ENCODE results near the gene EAF2.

The EAF2 gene

GRCh38 chr3:121894301-121894990 lies 59.4 kb downstream of the EAF2 start, which contains the start of gene SLC15A2:
TSS of gene SLC15A2 (plus strand) at chr3:121894401. CDS start at chr3:121894477, 76 bp downstream.
- H3K4me1 ChIP-seq (ENCODE audit: control insufficient read depth in 2 of 2, insufficient read depth in 2 of 2, low read length in 2 of 2) = peaks cover 0 to 3% of the 10 kb centered on the region in 2 donors
- H3K27ac ChIP-seq (ENCODE audit: low read depth in 2 of 2, low read length in 2 of 2) = no peak within 1 kb of the TSS
- H3K9ac ChIP-seq (ENCODE audit: low read depth in 1 of 2, low read length in 2 of 2) = no peak within 1 kb of the TSS
- H3K4me3 ChIP-seq (ENCODE audit: low read length in 2 of 2) = no peak within 1 kb of the TSS
- no peaks in the 10 kb centered on the region for H3K9me3 ChIP-seq (ENCODE audit: control insufficient read depth in 2 of 2, low read length in 2 of 2)
- no peaks in the 10 kb centered on the region for H3K36me3 ChIP-seq (ENCODE audit: control insufficient read depth in 2 of 2, insufficient read depth in 2 of 2, low read length in 2 of 2)
- H3K27me3 ChIP-seq (ENCODE audit: control insufficient read depth in 2 of 2, insufficient read depth in 2 of 2, low read length in 2 of 2) = no peaks in the 10 kb centered on the region

- no peaks in the 10 kb centered on the region for H3K9me3 ChIP-seq (ENCODE audit: control insufficient read depth in 2 of 2, low read length in 2 of 2)
- no peaks in the 10 kb centered on the region for H3K36me3 ChIP-seq (ENCODE audit: control insufficient read depth in 2 of 2, insufficient read depth in 2 of 2, low read length in 2 of 2)
- H3K4me1 ChIP-seq (ENCODE audit: control insufficient read depth in 2 of 2, insufficient read depth in 2 of 2, low read length in 2 of 2) = peaks cover 0 to 3% of the 10 kb centered on the region in 2 donors
- no peak overlapping the region for H3K9ac ChIP-seq (ENCODE audit: low read depth in 1 of 2, low read length in 2 of 2)
- H3K27me3 ChIP-seq (ENCODE audit: control insufficient read depth in 2 of 2, insufficient read depth in 2 of 2, low read length in 2 of 2) = no peaks in the 10 kb centered on the region
- no peak overlapping the region for H3K4me3 ChIP-seq (ENCODE audit: low read length in 2 of 2)
- H3K27ac ChIP-seq (ENCODE audit: low read depth in 2 of 2, low read length in 2 of 2) = no peak overlapping the region
These were observed 60.1 kb downstream of the EAF2 start for GRCh38 chr3:121895121-121895520.

- Histone ChIP-seq H3K36me3 (ENCODE audit: control insufficient read depth in 2 of 2, insufficient read depth in 2 of 2, low read length in 2 of 2) (no peaks in the 10 kb centered on the region), H3K27ac (ENCODE audit: low read depth in 2 of 2, low read length in 2 of 2) (no peak overlapping the region), H3K4me3 (ENCODE audit: low read length in 2 of 2) (no peak overlapping the region), H3K4me1 (ENCODE audit: control insufficient read depth in 2 of 2, insufficient read depth in 2 of 2, low read length in 2 of 2) (peaks cover 0 to 3% of the 10 kb centered on the region in 2 donors), H3K27me3 (ENCODE audit: control insufficient read depth in 2 of 2, insufficient read depth in 2 of 2, low read length in 2 of 2) (no peaks in the 10 kb centered on the region), H3K9ac (ENCODE audit: low read depth in 1 of 2, low read length in 2 of 2) (no peak overlapping the region), H3K9me3 (ENCODE audit: control insufficient read depth in 2 of 2, low read length in 2 of 2) (no peaks in the 10 kb centered on the region)
These were observed 60.7 kb downstream of the EAF2 start for GRCh38 chr3:121895736-121896135.

- no peak overlapping the region for H3K4me3 ChIP-seq (ENCODE audit: low read length in 2 of 2)
- no peaks in the 10 kb centered on the region for H3K9me3 ChIP-seq (ENCODE audit: control insufficient read depth in 2 of 2, low read length in 2 of 2)
- peaks cover 0 to 3% of the 10 kb centered on the region in 2 donors for H3K4me1 ChIP-seq (ENCODE audit: control insufficient read depth in 2 of 2, insufficient read depth in 2 of 2, low read length in 2 of 2)
- H3K27ac ChIP-seq (ENCODE audit: low read depth in 2 of 2, low read length in 2 of 2) = no peak overlapping the region
- H3K9ac ChIP-seq (ENCODE audit: low read depth in 1 of 2, low read length in 2 of 2) = no peak overlapping the region
- no peaks in the 10 kb centered on the region for H3K27me3 ChIP-seq (ENCODE audit: control insufficient read depth in 2 of 2, insufficient read depth in 2 of 2, low read length in 2 of 2)
- no peaks in the 10 kb centered on the region for H3K36me3 ChIP-seq (ENCODE audit: control insufficient read depth in 2 of 2, insufficient read depth in 2 of 2, low read length in 2 of 2)
These were observed 61.8 kb downstream of the EAF2 start for GRCh38 chr3:121896823-121897222.

- no peaks in the 10 kb centered on the region for H3K27me3 ChIP-seq (ENCODE audit: control insufficient read depth in 2 of 2, insufficient read depth in 2 of 2, low read length in 2 of 2)
- H3K4me3 ChIP-seq (ENCODE audit: low read length in 2 of 2) = no peak overlapping the region
- no peak overlapping the region for H3K9ac ChIP-seq (ENCODE audit: low read depth in 1 of 2, low read length in 2 of 2)
- H3K4me1 ChIP-seq (ENCODE audit: control insufficient read depth in 2 of 2, insufficient read depth in 2 of 2, low read length in 2 of 2) = peaks cover 0 to 3% of the 10 kb centered on the region in 2 donors
- no peak overlapping the region for H3K27ac ChIP-seq (ENCODE audit: low read depth in 2 of 2, low read length in 2 of 2)
- H3K9me3 ChIP-seq (ENCODE audit: control insufficient read depth in 2 of 2, low read length in 2 of 2) = no peaks in the 10 kb centered on the region
- no peaks in the 10 kb centered on the region for H3K36me3 ChIP-seq (ENCODE audit: control insufficient read depth in 2 of 2, insufficient read depth in 2 of 2, low read length in 2 of 2)
These were observed 62.3 kb downstream of the EAF2 start for GRCh38 chr3:121897296-121897695.

- peak overlapping the region in 1 of 2 donors; percentile 29 for H3K27ac ChIP-seq (ENCODE audit: low read depth in 2 of 2, low read length in 2 of 2)
- no peak overlapping the region for H3K9ac ChIP-seq (ENCODE audit: low read depth in 1 of 2, low read length in 2 of 2)
- H3K27me3 ChIP-seq (ENCODE audit: control insufficient read depth in 2 of 2, insufficient read depth in 2 of 2, low read length in 2 of 2) = no peaks in the 10 kb centered on the region
- peaks cover 0 to 2% of the 10 kb centered on the region in 2 donors for H3K4me1 ChIP-seq (ENCODE audit: control insufficient read depth in 2 of 2, insufficient read depth in 2 of 2, low read length in 2 of 2)
- H3K36me3 ChIP-seq (ENCODE audit: control insufficient read depth in 2 of 2, insufficient read depth in 2 of 2, low read length in 2 of 2) = no peaks in the 10 kb centered on the region
- no peak overlapping the region for H3K4me3 ChIP-seq (ENCODE audit: low read length in 2 of 2)
- H3K9me3 ChIP-seq (ENCODE audit: control insufficient read depth in 2 of 2, low read length in 2 of 2) = no peaks in the 10 kb centered on the region
These were observed 78.4 kb downstream of the EAF2 start for GRCh38 chr3:121913305-121913990.

GRCh38 chr3:121914081-121914998 lies 79.3 kb downstream of the EAF2 start:
- peaks cover 0 to 2% of the 10 kb centered on the region in 2 donors for H3K4me1 ChIP-seq (ENCODE audit: control insufficient read depth in 2 of 2, insufficient read depth in 2 of 2, low read length in 2 of 2)
- H3K27me3 ChIP-seq (ENCODE audit: control insufficient read depth in 2 of 2, insufficient read depth in 2 of 2, low read length in 2 of 2) = no peaks in the 10 kb centered on the region
- H3K9me3 ChIP-seq (ENCODE audit: control insufficient read depth in 2 of 2, low read length in 2 of 2) = no peaks in the 10 kb centered on the region
- H3K4me3 ChIP-seq (ENCODE audit: low read length in 2 of 2) = no peak overlapping the region
- H3K36me3 ChIP-seq (ENCODE audit: control insufficient read depth in 2 of 2, insufficient read depth in 2 of 2, low read length in 2 of 2) = no peaks in the 10 kb centered on the region
- H3K27ac ChIP-seq (ENCODE audit: low read depth in 2 of 2, low read length in 2 of 2) = peak overlapping the region in 1 of 2 donors; percentile 29
- H3K9ac ChIP-seq (ENCODE audit: low read depth in 1 of 2, low read length in 2 of 2) = no peak overlapping the region

- Histone ChIP-seq H3K9me3 (ENCODE audit: control insufficient read depth in 2 of 2, low read length in 2 of 2) (no peaks in the 10 kb centered on the region), H3K9ac (ENCODE audit: low read depth in 1 of 2, low read length in 2 of 2) (no peak overlapping the region), H3K4me1 (ENCODE audit: control insufficient read depth in 2 of 2, insufficient read depth in 2 of 2, low read length in 2 of 2) (peaks cover 0 to 2% of the 10 kb centered on the region in 2 donors), H3K27ac (ENCODE audit: low read depth in 2 of 2, low read length in 2 of 2) (no peak overlapping the region), H3K36me3 (ENCODE audit: control insufficient read depth in 2 of 2, insufficient read depth in 2 of 2, low read length in 2 of 2) (no peaks in the 10 kb centered on the region), H3K4me3 (ENCODE audit: low read length in 2 of 2) (no peak overlapping the region), H3K27me3 (ENCODE audit: control insufficient read depth in 2 of 2, insufficient read depth in 2 of 2, low read length in 2 of 2) (no peaks in the 10 kb centered on the region)
These were observed 81.2 kb downstream of the EAF2 start for GRCh38 chr3:121916189-121916588.

GRCh38 chr3:121918779-121919483 lies 83.9 kb downstream of the EAF2 start:
- peaks cover 0 to 2% of the 10 kb centered on the region in 2 donors for H3K4me1 ChIP-seq (ENCODE audit: control insufficient read depth in 2 of 2, insufficient read depth in 2 of 2, low read length in 2 of 2)
- H3K36me3 ChIP-seq (ENCODE audit: control insufficient read depth in 2 of 2, insufficient read depth in 2 of 2, low read length in 2 of 2) = no peaks in the 10 kb centered on the region
- H3K9ac ChIP-seq (ENCODE audit: low read depth in 1 of 2, low read length in 2 of 2) = no peak overlapping the region
- H3K27ac ChIP-seq (ENCODE audit: low read depth in 2 of 2, low read length in 2 of 2) = no peak overlapping the region
- H3K27me3 ChIP-seq (ENCODE audit: control insufficient read depth in 2 of 2, insufficient read depth in 2 of 2, low read length in 2 of 2) = no peaks in the 10 kb centered on the region
- H3K4me3 ChIP-seq (ENCODE audit: low read length in 2 of 2) = no peak overlapping the region
- H3K9me3 ChIP-seq (ENCODE audit: control insufficient read depth in 2 of 2, low read length in 2 of 2) = no peaks in the 10 kb centered on the region
